Left lung (tissue), 10 donors: ENCODE results near the gene TRMT10A. TPM values are rescaled to one million over a fixed set of nuclear protein-coding genes. Genes with fewer than 3 reads are reported as not detected.
A peak's percentile ranks its signal among the peaks of the same experiment; 100 is the strongest.
"Not testable (repeated sequence)": the region's sequence is repeated elsewhere in the genome, so short reads cannot be mapped to it uniquely, and the experiment has no call there.

Experiments
- ATAC-seq: fragments of 200-7000 bp; cut with Tn5 transposase; one replicate; pipeline ENCODE4 v1.9.1; 2020; ENCODE audit warnings: moderate library complexity
- DNase-seq, 4 donors: peaks; one replicate each; pipeline ENCODE4 v3.0.0-alpha.2; 2013 to 2020
- H3K27ac ChIP-seq, 2 donors: fragments of 200-600 bp; sonication (generic) in 1 of 2; one replicate each; pipeline versions ENCODE4 v1.5.0 to v1.8.0; 2020 to 2021
- H3K27me3 ChIP-seq, 2 donors: fragments of 200-600 bp; sonication (generic) in 1 of 2; one replicate each; pipeline versions ENCODE4 v1.5.0 to v1.8.0; 2020 to 2021
- H3K36me3 ChIP-seq, 2 donors: fragments of 200-600 bp; sonication (generic) in 1 of 2; one replicate each; pipeline versions ENCODE4 v1.5.0 to v1.8.0; 2020 to 2021
- H3K4me1 ChIP-seq, 2 donors: fragments of 200-600 bp; one replicate each; pipeline ENCODE4 v1.8.0; 2021
- H3K4me3 ChIP-seq, 2 donors: fragments of 200-600 bp; sonication (generic) in 1 of 2; one replicate each; pipeline versions ENCODE4 v1.5.0 to v1.8.0; 2020 to 2021; ENCODE audit warnings: mild to moderate bottlenecking in 1 of 2
- H3K9me3 ChIP-seq, 2 donors: fragments of 200-600 bp; sonication (generic) in 1 of 2; one replicate each; pipeline versions ENCODE4 v1.5.0 to v1.8.0; 2020 to 2021
- CTCF ChIP-seq, 2 donors: fragments of 200-600 bp; sonication (generic) in 1 of 2; IDR thresholded peaks; one replicate each; pipeline versions ENCODE4 v1.5.0 to v1.8.0; 2021; ENCODE audit warnings: antibody characterized with exemption in 2 of 2
- intact Hi-C, 2 donors: fragments of 100-400 bp; cut with DNase I; formaldehyde crosslinking; loops; one replicate each; pipeline versions ENCODE4 v1.11.2 to v1.14.2; 2022
- polyA plus RNA-seq, 6 donors: library from polyadenylated mRNA; unstranded; fragments of 120-200 nt; gene quantifications; one replicate each; pipeline ENCODE4 v1.2.1, GENCODE V29; 2013; ENCODE audit not compliant: insufficient read length in 6 of 6
- total RNA-seq, 2 donors: library from RNA; stranded (reverse); fragmentation: NEBNext Ultra II Directional; extraction: Animal tissue kit (Norgen Biotek cat#: 25700); gene quantifications; one replicate each; pipeline ENCODE4 v1.2.1, GENCODE V29; 2021
- donor health status: DM: no; HTN: yes; CAD: no.
- donor health status: DM: no; HTN: no; CAD: no.

TRMT10A gene
- total and polyA plus RNA-seq, 8 donors: 5.1 to 15.1 (median 13.7) TPM

DNA sequence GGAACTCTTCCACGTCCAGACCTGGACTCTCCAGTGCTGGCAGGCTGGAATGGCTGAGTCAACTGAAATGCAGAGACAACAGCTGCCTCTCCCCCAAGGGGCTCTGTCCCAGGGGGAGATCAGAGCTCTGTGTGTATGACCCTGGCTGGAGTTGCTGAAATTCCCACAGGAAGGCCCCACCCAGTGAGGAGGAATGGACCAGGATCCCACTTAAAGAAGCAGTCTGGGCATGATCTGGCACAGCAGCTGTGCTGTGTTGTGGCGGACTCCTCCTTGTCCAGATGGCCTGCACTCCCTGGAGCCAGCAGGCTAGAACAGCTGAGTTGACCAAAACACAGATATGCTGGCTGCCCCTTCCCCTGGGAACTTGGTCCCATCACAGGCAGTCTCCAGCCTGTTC lies 27.6 kb downstream of the TRMT10A start:
- H3K27me3 ChIP-seq: no peaks in the 10 kb centered on the region
- H3K4me1 ChIP-seq: no peaks in the 10 kb centered on the region
- DNase-seq (peak in 1 of 4 donors; percentile 25), ATAC-seq (no peak)
- peaks cover 0 to 3% of the 10 kb centered on the region in 2 donors for H3K9me3 ChIP-seq
- H3K27ac ChIP-seq: no peak overlapping the region
- H3K36me3 ChIP-seq: no peaks in the 10 kb centered on the region
- intact Hi-C loops: no loop called here
- TF ChIP-seq CTCF (IDR thresholded peaks at IDR 0.05): no peak
- H3K4me3 ChIP-seq: no peak overlapping the region

DNA sequence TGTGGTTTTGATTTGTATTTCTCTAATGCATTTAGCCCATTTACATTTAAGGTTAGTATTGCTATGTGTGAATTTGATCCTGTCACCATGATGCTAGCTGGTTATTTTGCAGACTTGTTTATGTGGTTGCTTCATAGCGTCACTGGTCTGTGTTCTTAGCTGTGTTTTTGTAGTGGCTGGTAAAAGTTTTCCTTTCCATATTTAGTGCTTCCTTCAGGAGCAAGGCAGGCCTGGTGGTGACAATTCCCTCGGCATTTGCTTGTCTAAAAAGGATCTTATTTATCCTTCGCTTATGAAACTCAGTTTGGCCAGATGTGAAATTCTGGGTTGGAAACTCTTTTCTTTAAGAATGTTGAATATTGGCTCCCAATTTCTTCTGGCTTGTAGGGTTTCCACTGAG lies 29.1 kb downstream of the TRMT10A start:
- H3K27ac ChIP-seq, DNase-seq, H3K4me1 ChIP-seq, ATAC-seq, H3K4me3 ChIP-seq, intact Hi-C loops, H3K36me3 ChIP-seq, H3K27me3 ChIP-seq, H3K9me3 ChIP-seq: not testable (repeated sequence)

- Histone ChIP-seq H3K27me3 (no peaks in the 10 kb centered on the region), H3K9me3 (peaks cover 0 to 3% of the 10 kb centered on the region in 2 donors), H3K4me1 (no peaks in the 10 kb centered on the region), H3K27ac (no peak overlapping the region), H3K4me3 (no peak overlapping the region), H3K36me3 (no peaks in the 10 kb centered on the region)
- DNase-seq (peak in 1 of 4 donors; percentile 15), ATAC-seq (no peak)
- intact Hi-C loops: no loop called here
- no peak for TF ChIP-seq CTCF (IDR thresholded peaks at IDR 0.05)
These were observed 33.9 kb downstream of the TRMT10A start for GRCh38 chr4:99529956-99530355.

DNA sequence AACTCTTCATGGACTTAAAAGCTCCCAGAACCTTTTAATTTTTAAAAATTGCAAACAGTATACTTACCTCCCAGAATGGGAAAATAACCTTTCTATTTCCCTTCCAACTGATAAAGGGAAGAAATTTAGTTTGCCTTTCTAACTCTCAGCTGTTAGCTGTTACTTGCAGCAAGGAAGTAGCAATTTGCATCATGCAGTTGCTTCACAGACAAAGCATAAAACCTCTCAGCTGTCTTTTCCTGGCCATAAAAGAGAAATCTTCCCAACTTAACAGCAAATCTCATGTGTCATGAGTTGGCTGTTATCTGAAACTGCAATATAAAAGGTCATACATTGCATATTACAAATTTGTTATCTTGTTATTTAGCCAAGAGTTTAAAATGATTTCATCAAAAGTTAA lies 34.6 kb downstream of the TRMT10A start:
- no peaks in the 10 kb centered on the region for H3K27me3 ChIP-seq
- peaks cover 0 to 2% of the 10 kb centered on the region in 2 donors for H3K9me3 ChIP-seq
- H3K36me3 ChIP-seq: no peaks in the 10 kb centered on the region
- no peaks in the 10 kb centered on the region for H3K4me1 ChIP-seq
- H3K4me3 ChIP-seq: no peak overlapping the region
- no peak for TF ChIP-seq CTCF (IDR thresholded peaks at IDR 0.05)
- H3K27ac ChIP-seq: no peak overlapping the region
- no peak for ATAC-seq
- intact Hi-C loops: no loop called here
- peak in 2 of 4 donors; percentile 33 to 62 for DNase-seq

DNA sequence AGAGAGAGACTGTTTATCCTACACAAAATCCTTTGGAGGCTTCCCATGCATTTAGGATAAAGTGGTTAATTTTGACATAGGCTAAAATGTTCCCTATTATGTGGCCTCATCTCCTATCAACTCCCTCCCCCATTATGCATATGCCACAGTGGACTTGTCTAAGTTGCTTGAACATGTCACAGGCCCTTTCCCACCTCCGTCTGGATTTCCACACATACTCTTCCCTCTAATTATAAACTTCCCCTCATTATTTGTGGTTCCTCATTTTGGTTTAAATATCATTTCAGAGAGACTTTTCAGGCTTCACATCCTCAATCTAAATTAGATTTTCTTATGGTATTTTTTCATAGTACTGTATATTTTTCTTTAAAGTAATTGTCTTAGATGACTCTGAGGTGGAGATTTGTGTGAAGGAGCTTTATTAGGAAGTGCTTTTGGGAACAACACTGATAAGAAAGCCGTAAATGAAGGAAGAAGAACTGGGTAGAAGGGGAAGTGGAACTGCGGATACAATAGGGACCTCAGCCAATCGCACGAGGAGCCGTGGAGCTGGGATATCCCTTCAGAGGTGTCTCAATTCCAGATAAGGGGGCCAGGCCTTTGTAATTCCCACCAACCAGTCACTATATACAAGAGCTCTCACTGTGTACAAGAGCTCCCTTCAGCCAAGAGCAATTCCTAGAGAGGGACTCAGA lies 45.1 kb downstream of the TRMT10A start:
- DNase-seq (no peak), ATAC-seq (no peak)
- Histone ChIP-seq H3K27ac (no peak overlapping the region), H3K4me1 (no peaks in the 10 kb centered on the region), H3K4me3 (no peak overlapping the region), H3K27me3 (no peaks in the 10 kb centered on the region), H3K36me3 (no peaks in the 10 kb centered on the region), H3K9me3 (no peaks in the 10 kb centered on the region)
- no peak for TF ChIP-seq CTCF (IDR thresholded peaks at IDR 0.05)
- intact Hi-C loops: no loop called here

GRCh38 chr4:99510721-99511120 lies 53.1 kb downstream of the TRMT10A start, which contains the start of gene C4orf17:
Gene C4orf17 (plus strand): TSS chr4:99511021. CDS start chr4:99513082, 2,061 bp downstream.
- Histone ChIP-seq H3K4me3 (no peak within 1 kb of the TSS), H3K9me3 (no peaks in the 10 kb centered on the region), H3K27me3 (no peaks in the 10 kb centered on the region), H3K36me3 (no peaks in the 10 kb centered on the region), H3K27ac (no peak within 1 kb of the TSS), H3K4me1 (no peaks in the 10 kb centered on the region)
- no peak for ATAC-seq
- DNase-seq: no peak
- TF ChIP-seq CTCF (IDR thresholded peaks at IDR 0.05): no peak
- intact Hi-C loops: no loop called here
